IMR-90 (cell line): ENCODE measurements around the gene SEL1L. TPM values are rescaled to one million over a fixed set of nuclear protein-coding genes. Genes with fewer than 3 reads are reported as not detected.

Experiments
- ATAC-seq: fragments of 200-7000 bp; cut with Tn5 transposase; 2 replicates; pipeline ENCODE4 v1.9.1; 2020; ENCODE audit warnings: low read depth, mild to moderate bottlenecking, moderate library complexity
- BruUV-seq: library from RNA; stranded (reverse); fragments of 400-500 nt; replicated peaks from 2 replicates; lab custom pipeline; 2021; lab: Mats Ljungman, UMichigan
- CTCF ChIA-PET: fragments of 300-600 bp; formaldehyde crosslinking; extraction: SDS; loops from one replicate; lab custom pipeline; 2021; ENCODE audit warnings: antibody characterized with exemption; lab: Yijun Ruan, JAX
- POLR2A ChIA-PET: fragments of 300-600 bp; sonication (Branson Sonifier 250); formaldehyde crosslinking; loops from one replicate; lab custom pipeline; 2022; ENCODE audit warnings: antibody characterized with exemption; ENCODE audit not compliant: unreplicated experiment; lab: Charles Lee
- DNase-seq: peaks from one replicate; pipeline ENCODE4 v3.0.0; 2013
- H2AFZ ChIP-seq: replicated peaks from 2 replicates; pipeline ENCODE3; 2013; ENCODE audit warnings: low read length, mild to moderate bottlenecking; ENCODE audit not compliant: poor library complexity
- H2AK5ac ChIP-seq: 2 replicates; pipeline ENCODE4 v1.6.1; 2013; ENCODE audit warnings: low read depth, low read length, inconsistent platforms
- H2AK9ac ChIP-seq: replicated peaks from 2 replicates; pipeline ENCODE3; 2013; ENCODE audit warnings: mild to moderate bottlenecking, low read depth, low read length, moderate library complexity; ENCODE audit not compliant: poor library complexity
- H2BK120ac ChIP-seq: 2 replicates; pipeline ENCODE4 v1.6.1; 2013; ENCODE audit warnings: low read depth, low read length, inconsistent platforms
- H2BK15ac ChIP-seq: 3 replicates; pipeline ENCODE4 v1.6.1; 2013; ENCODE audit warnings: low read depth, low read length, inconsistent platforms
- H2BK20ac ChIP-seq: 2 replicates; pipeline ENCODE4 v1.6.1; 2013; ENCODE audit warnings: low read depth, mild to moderate bottlenecking, inconsistent platforms, low read length, moderate library complexity
- H2BK5ac ChIP-seq: 2 replicates; pipeline ENCODE4 v1.6.1; 2013; ENCODE audit warnings: mild to moderate bottlenecking, low read depth, low read length, inconsistent platforms; ENCODE audit not compliant: poor library complexity, severe bottlenecking
- H3K14ac ChIP-seq: replicated peaks from 2 replicates; pipeline ENCODE4 v1.6.1; 2013; ENCODE audit warnings: low read depth, low read length, inconsistent platforms
- H3K18ac ChIP-seq: 2 replicates; pipeline ENCODE4 v1.6.1; 2013; ENCODE audit warnings: low read depth, low read length, control low read depth
- H3K23ac ChIP-seq: 2 replicates; pipeline ENCODE4 v1.6.1; 2013; ENCODE audit warnings: low read depth, low read length, inconsistent platforms
- H3K27ac ChIP-seq: 2 replicates; pipeline ENCODE4 v1.5.1; 2013; ENCODE audit warnings: mild to moderate bottlenecking, control low read depth, low read length; ENCODE audit not compliant: insufficient read depth
- H3K27me3 ChIP-seq: 2 replicates; pipeline ENCODE4 v1.6.1; 2013; ENCODE audit warnings: low read length; ENCODE audit not compliant: control insufficient read depth, insufficient read depth
- H3K36me3 ChIP-seq: 2 replicates; pipeline ENCODE4 v1.6.1; 2013; ENCODE audit warnings: low read length, mixed read lengths; ENCODE audit not compliant: control insufficient read depth, insufficient read depth
- H3K4ac ChIP-seq: 2 replicates; pipeline ENCODE4 v1.6.1; 2013; ENCODE audit warnings: low read depth, low read length, inconsistent platforms
- H3K4me1 ChIP-seq: 2 replicates; pipeline ENCODE4 v1.6.1; 2013; ENCODE audit warnings: low read length, mixed read lengths; ENCODE audit not compliant: control insufficient read depth, insufficient read depth
- H3K4me2 ChIP-seq: 2 replicates; pipeline ENCODE4 v1.6.1; 2013; ENCODE audit warnings: low read depth, mild to moderate bottlenecking, control low read depth, low read length, moderate library complexity
- H3K4me3 ChIP-seq: 2 replicates; pipeline ENCODE4 v1.5.1; 2013; ENCODE audit warnings: low read depth, mild to moderate bottlenecking, control low read depth, low read length, moderate library complexity; ENCODE audit not compliant: insufficient read depth
- H3K56ac ChIP-seq: 2 replicates; pipeline ENCODE4 v1.6.1; 2013; ENCODE audit warnings: low read length, inconsistent platforms; ENCODE audit not compliant: insufficient read depth; ENCODE audit errors: extremely low read depth
- H3K79me1 ChIP-seq, 2 experiments: 2 replicates each; pipeline ENCODE4 v1.6.1; 2013; ENCODE audit warnings: low read length in 2 of 2, inconsistent platforms in 1 of 2, low read depth in 1 of 2
- H3K9ac ChIP-seq: 2 replicates; pipeline ENCODE4 v1.6.1; 2013; ENCODE audit warnings: low read depth, low read length, control low read depth
- H3K9me1 ChIP-seq: 2 replicates; pipeline ENCODE4 v1.6.1; 2013; ENCODE audit warnings: low read length, inconsistent platforms; ENCODE audit not compliant: insufficient read depth
- H3K9me3 ChIP-seq: 2 replicates; pipeline ENCODE4 v1.6.1; 2013; ENCODE audit warnings: low read length; ENCODE audit not compliant: control insufficient read depth, insufficient read depth
- H4K20me1 ChIP-seq: 2 replicates; pipeline ENCODE4 v1.6.1; 2013; ENCODE audit warnings: low read length, inconsistent platforms; ENCODE audit not compliant: insufficient read depth
- H4K5ac ChIP-seq: 2 replicates; pipeline ENCODE4 v1.6.1; 2013; ENCODE audit warnings: mild to moderate bottlenecking, low read depth, low read length, control low read depth
- H4K8ac ChIP-seq, 2 experiments: 2 replicates each; pipeline ENCODE4 v1.6.1; 2013; ENCODE audit warnings: low read depth in 2 of 2, low read length in 2 of 2, control low read depth in 1 of 2, inconsistent platforms in 1 of 2
- H4K91ac ChIP-seq: 2 replicates; pipeline ENCODE4 v1.6.1; 2013; ENCODE audit warnings: low read depth, low read length, inconsistent platforms; ENCODE audit not compliant: insufficient read depth
- BHLHE40 ChIP-seq: fragments of 150-350 bp; IDR thresholded peaks from 2 replicates; pipeline ENCODE4 v1.6.1; 2016; ENCODE audit warnings: mild to moderate bottlenecking, low read depth, low read length
- CEBPB ChIP-seq: IDR thresholded peaks from 2 replicates; pipeline ENCODE4 v1.6.1; 2012; ENCODE audit warnings: low read depth, low read length, improper control_type of control experiment
- CHD1 ChIP-seq: IDR thresholded peaks from 2 replicates; pipeline ENCODE4 v1.6.1; 2012; ENCODE audit warnings: low read depth, low read length, improper control_type of control experiment
- FOS ChIP-seq: fragments of 150-350 bp; IDR thresholded peaks from 2 replicates; pipeline ENCODE4 v1.6.1; 2016; ENCODE audit warnings: low read depth, low read length
- MAFK ChIP-seq: IDR thresholded peaks from 2 replicates; pipeline ENCODE4 v1.6.1; 2012; ENCODE audit warnings: low read depth, low read length, improper control_type of control experiment
- MAZ ChIP-seq: IDR thresholded peaks from 2 replicates; pipeline ENCODE4 v1.6.1; 2012; ENCODE audit warnings: low read depth, mild to moderate bottlenecking, low read length, improper control_type of control experiment, moderate library complexity, borderline replicate concordance
- MXI1 ChIP-seq: IDR thresholded peaks from 2 replicates; pipeline ENCODE4 v1.6.1; 2012; ENCODE audit warnings: low read depth, mild to moderate bottlenecking, low read length, moderate library complexity, borderline replicate concordance
- NFE2L2 ChIP-seq: fragments of 150-350 bp; IDR thresholded peaks from 2 replicates; pipeline ENCODE4 v1.6.1; 2016; ENCODE audit warnings: low read depth, mild to moderate bottlenecking, low read length
- POLR2A ChIP-seq: IDR thresholded peaks from 2 replicates; pipeline ENCODE4 v1.6.1; 2012; ENCODE audit warnings: mild to moderate bottlenecking, low read depth, low read length
- RAD21 ChIP-seq: IDR thresholded peaks from 2 replicates; pipeline ENCODE4 v1.6.1; 2012; ENCODE audit warnings: low read length, improper control_type of control experiment
- RCOR1 ChIP-seq: IDR thresholded peaks from 2 replicates; pipeline ENCODE4 v1.6.1; 2012; ENCODE audit warnings: mild to moderate bottlenecking, low read length, improper control_type of control experiment; ENCODE audit not compliant: insufficient replicate concordance
- RFX5 ChIP-seq: IDR thresholded peaks from 2 replicates; pipeline ENCODE4 v1.8.0; 2012; ENCODE audit warnings: low read depth, mild to moderate bottlenecking, low read length, moderate library complexity
- SMC3 ChIP-seq: fragments of 150-350 bp; IDR thresholded peaks from 2 replicates; pipeline ENCODE4 v1.6.1; 2016; ENCODE audit warnings: low read depth, mild to moderate bottlenecking, antibody characterized with exemption, low read length, moderate library complexity
- WGBS, 2 experiments: methylation state at CpG; one replicate each; pipeline versions ENCODE4 v1.1.5 to v1.1.7; 2013; ENCODE audit warnings: missing lambda C conversion rate in 2 of 2; ENCODE audit not compliant: insufficient read length in 1 of 2; ENCODE audit errors: extremely low coverage in 2 of 2; 5-methylcytosine and 5-hydroxymethylcytosine counted together
- dilution Hi-C: fragments of 300-500 bp; cut with HindIII; formaldehyde crosslinking; loops from one replicate; pipeline ENCODE4 v1.14.3; 2018; ENCODE audit warnings: low sequenced_read_pairs; ENCODE audit not compliant: unreplicated experiment
- in situ Hi-C: fragments of 300-500 bp; cut with MboI; formaldehyde crosslinking; loops from 3 replicates; pipeline ENCODE4 v1.14.3; 2019; ENCODE audit warnings: low sequenced_read_pairs, inconsistent platforms, mixed read lengths
- intact Hi-C: fragments of 100-400 bp; cut with micrococcal nuclease; formaldehyde crosslinking; loops from 2 replicates; pipeline ENCODE4 v1.10.0; 2022
- polyA plus RNA-seq, 3 experiments: library from polyadenylated mRNA; depleted of rRNA; stranded (reverse); fragments of >200 nt; gene quantifications; 2 replicates each; pipeline ENCODE4 v1.2.3, GENCODE V29; 2012; ENCODE audit warnings: low replicate concordance in 1 of 3
- total RNA-seq: library from RNA; depleted of rRNA; stranded (reverse); fragments of >200 nt; gene quantifications from 2 replicates; pipeline ENCODE4 v1.2.3, GENCODE V29; 2012
- TF ChIP-seq, protein P1 (sequence below): fragments of 150-350 bp; IDR thresholded peaks from 2 replicates; pipeline ENCODE4 v1.6.1; 2017; ENCODE audit warnings: mild to moderate bottlenecking, antibody characterized with exemption, low read length, low read depth
- TF ChIP-seq, protein P2 (sequence below): fragments of 150-350 bp; IDR thresholded peaks from 2 replicates; pipeline ENCODE4 v1.6.1; 2016; ENCODE audit warnings: low read depth, mild to moderate bottlenecking, low read length, moderate library complexity, borderline replicate concordance
- TF ChIP-seq, protein P3 (sequence below): conservative IDR thresholded peaks from 2 replicates; pipeline ENCODE4 v1.5.1; 2012; ENCODE audit warnings: mild to moderate bottlenecking, low read depth, low read length, improper control_type of control experiment

SEL1L gene
- total and polyA plus RNA-seq, 2 of the 4 experiments (the other 2 are of a cell fraction), result 21.0 to 62.4 TPM

DNA sequence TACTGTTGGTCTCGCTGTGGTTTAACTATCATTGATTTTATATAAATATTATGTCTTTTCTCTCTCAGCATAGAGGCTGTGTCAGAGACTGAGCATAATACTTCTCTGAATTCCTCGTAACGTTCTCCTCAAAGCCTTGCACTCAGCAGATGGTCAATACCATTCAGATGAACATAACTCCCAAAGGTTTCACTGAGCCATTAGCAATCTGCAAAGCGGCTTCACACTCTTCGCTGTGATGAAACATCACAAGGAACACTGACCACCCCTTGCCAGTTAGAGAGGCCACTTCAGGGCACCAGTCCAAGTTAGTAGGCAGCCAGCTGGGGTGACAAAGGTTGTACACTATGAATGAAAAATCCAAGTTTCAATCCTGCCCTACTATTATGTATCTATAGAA is 103.4 kb downstream of the SEL1L start:
- Histone ChIP-seq H2AK9ac (no peak overlapping the region), H2BK5ac (no peak overlapping the region), H4K20me1 (no peaks in the 10 kb centered on the region), H3K23ac (no peak overlapping the region), H3K4ac (no peak overlapping the region), H2AK5ac (no peak overlapping the region), H3K4me3 (no peak overlapping the region), H3K4me1 (no peaks in the 10 kb centered on the region; the same call in 1 of the 2 replicates), H3K9me1 (no peaks in the 10 kb centered on the region), H2BK20ac (no peak overlapping the region), H3K36me3 (no peaks in the 10 kb centered on the region), H2BK120ac (no peak overlapping the region), H3K27me3 (peaks cover 25% of the 10 kb centered on the region), H4K8ac (no peak overlapping the region), H3K56ac (no peak overlapping the region), H3K18ac (no peak overlapping the region), H3K9me3 (no peaks in the 10 kb centered on the region), H3K79me1 (no peaks in the 10 kb centered on the region), H2BK15ac (no peak overlapping the region), H3K9ac (no peak overlapping the region), H3K4me2 (no peak overlapping the region), H3K14ac (no peak overlapping the region), H4K5ac (no peak overlapping the region), H3K27ac (no peak overlapping the region), H2AFZ (no peak overlapping the region), H4K91ac (no peak overlapping the region)
- TF ChIP-seq POLR2A (no peak), CHD1 (no peak), RCOR1 (no peak), SMC3 (no peak), MAFK (no peak), MXI1 (no peak), BHLHE40 (no peak), CEBPB (no peak), NFE2L2 (no peak), MAZ (no peak), FOS (no peak), RAD21 (no peak), RFX5 (no peak)
- TF ChIP-seq, protein P1, sequence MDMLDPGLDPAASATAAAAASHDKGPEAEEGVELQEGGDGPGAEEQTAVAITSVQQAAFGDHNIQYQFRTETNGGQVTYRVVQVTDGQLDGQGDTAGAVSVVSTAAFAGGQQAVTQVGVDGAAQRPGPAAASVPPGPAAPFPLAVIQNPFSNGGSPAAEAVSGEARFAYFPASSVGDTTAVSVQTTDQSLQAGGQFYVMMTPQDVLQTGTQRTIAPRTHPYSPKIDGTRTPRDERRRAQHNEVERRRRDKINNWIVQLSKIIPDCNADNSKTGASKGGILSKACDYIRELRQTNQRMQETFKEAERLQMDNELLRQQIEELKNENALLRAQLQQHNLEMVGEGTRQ, result no peak
- TF ChIP-seq, protein P2, sequence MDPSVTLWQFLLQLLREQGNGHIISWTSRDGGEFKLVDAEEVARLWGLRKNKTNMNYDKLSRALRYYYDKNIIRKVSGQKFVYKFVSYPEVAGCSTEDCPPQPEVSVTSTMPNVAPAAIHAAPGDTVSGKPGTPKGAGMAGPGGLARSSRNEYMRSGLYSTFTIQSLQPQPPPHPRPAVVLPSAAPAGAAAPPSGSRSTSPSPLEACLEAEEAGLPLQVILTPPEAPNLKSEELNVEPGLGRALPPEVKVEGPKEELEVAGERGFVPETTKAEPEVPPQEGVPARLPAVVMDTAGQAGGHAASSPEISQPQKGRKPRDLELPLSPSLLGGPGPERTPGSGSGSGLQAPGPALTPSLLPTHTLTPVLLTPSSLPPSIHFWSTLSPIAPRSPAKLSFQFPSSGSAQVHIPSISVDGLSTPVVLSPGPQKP, result no peak
- TF ChIP-seq, protein P3, sequence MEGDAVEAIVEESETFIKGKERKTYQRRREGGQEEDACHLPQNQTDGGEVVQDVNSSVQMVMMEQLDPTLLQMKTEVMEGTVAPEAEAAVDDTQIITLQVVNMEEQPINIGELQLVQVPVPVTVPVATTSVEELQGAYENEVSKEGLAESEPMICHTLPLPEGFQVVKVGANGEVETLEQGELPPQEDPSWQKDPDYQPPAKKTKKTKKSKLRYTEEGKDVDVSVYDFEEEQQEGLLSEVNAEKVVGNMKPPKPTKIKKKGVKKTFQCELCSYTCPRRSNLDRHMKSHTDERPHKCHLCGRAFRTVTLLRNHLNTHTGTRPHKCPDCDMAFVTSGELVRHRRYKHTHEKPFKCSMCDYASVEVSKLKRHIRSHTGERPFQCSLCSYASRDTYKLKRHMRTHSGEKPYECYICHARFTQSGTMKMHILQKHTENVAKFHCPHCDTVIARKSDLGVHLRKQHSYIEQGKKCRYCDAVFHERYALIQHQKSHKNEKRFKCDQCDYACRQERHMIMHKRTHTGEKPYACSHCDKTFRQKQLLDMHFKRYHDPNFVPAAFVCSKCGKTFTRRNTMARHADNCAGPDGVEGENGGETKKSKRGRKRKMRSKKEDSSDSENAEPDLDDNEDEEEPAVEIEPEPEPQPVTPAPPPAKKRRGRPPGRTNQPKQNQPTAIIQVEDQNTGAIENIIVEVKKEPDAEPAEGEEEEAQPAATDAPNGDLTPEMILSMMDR, result no peak
- no peak for ATAC-seq
- POLR2A ChIA-PET, result no interaction called here
- dilution Hi-C loops (no loop called here), intact Hi-C loops (no loop called here), in situ Hi-C loops (no loop called here)
- CTCF ChIA-PET, result no interaction called here
- no TSS peak for BruUV-seq
- no peak for DNase-seq
- no CpG with 5 or more reads among the region's 5 CpGs for WGBS, 2 experiments
